SU-DHL-6 (cell line): Measurements from ENCODE around the gene SLITRK6.

Experiments used
- H2AFZ ChIP-seq: fragments of 200-600 bp; sonication (generic); 2 replicates; pipeline ENCODE4 v1.6.1; 2014; ENCODE audit warnings: low read depth, mild to moderate bottlenecking, moderate library complexity, mixed read lengths, antibody characterized with exemption, low read length; ENCODE audit not compliant: severe bottlenecking
- H3F3A ChIP-seq: fragments of 200-600 bp; shearing (Covaris generic); 2 replicates; pipeline ENCODE4 v1.6.0; 2016; ENCODE audit warnings: antibody characterized with exemption, mild to moderate bottlenecking; ENCODE audit not compliant: insufficient read depth
- H3K27ac ChIP-seq: fragments of 200-600 bp; sonication (generic); 2 replicates; pipeline ENCODE4 v1.5.1; 2016; ENCODE audit warnings: low read depth, mild to moderate bottlenecking, low read length, moderate library complexity, mixed read lengths
- H3K27me3 ChIP-seq: fragments of 200-600 bp; sonication (generic), shearing (Covaris generic); 2 replicates; pipeline ENCODE4 v1.6.0; 2014; ENCODE audit warnings: mild to moderate bottlenecking, low read length
- H3K36me3 ChIP-seq: fragments of 200-600 bp; sonication (generic); 2 replicates; pipeline ENCODE4 v1.6.1; 2014; ENCODE audit warnings: mild to moderate bottlenecking, low read length, mixed read lengths
- H3K4me2 ChIP-seq: fragments of 300-600, 200-600 bp; shearing (Covaris generic), sonication (generic); 2 replicates; pipeline ENCODE4 v1.6.0; 2014; ENCODE audit warnings: low read length, low read depth, mild to moderate bottlenecking; ENCODE audit not compliant: poor library complexity, severe bottlenecking
- H3K4me3 ChIP-seq: fragments of 200-600 bp; sonication (generic); 2 replicates; pipeline ENCODE4 v1.5.1; 2014; ENCODE audit warnings: antibody characterized with exemption, low read length, mild to moderate bottlenecking, mixed read lengths; ENCODE audit not compliant: insufficient read depth, poor library complexity, severe bottlenecking
- H3K79me2 ChIP-seq: fragments of 200-600 bp; sonication (generic); 2 replicates; pipeline ENCODE4 v1.6.1; 2014; ENCODE audit warnings: mild to moderate bottlenecking, low read length, moderate library complexity; ENCODE audit not compliant: insufficient read depth
- H3K9ac ChIP-seq: fragments of 200-600 bp; sonication (generic); 2 replicates; pipeline ENCODE4 v1.7.0; 2014; ENCODE audit warnings: mild to moderate bottlenecking, low read length
- H3K9me2 ChIP-seq: fragments of 200-600 bp; sonication (generic); replicated peaks from 2 replicates; pipeline ENCODE4 v1.6.1; 2014; ENCODE audit warnings: low read length; ENCODE audit not compliant: insufficient read depth
- H3K9me3 ChIP-seq: fragments of 200-600 bp; sonication (generic); 2 replicates; pipeline ENCODE4 v1.6.1; 2014; ENCODE audit warnings: low read length, mixed read lengths; ENCODE audit not compliant: insufficient read depth
- H4K20me1 ChIP-seq: fragments of 200-600 bp; sonication (generic); 2 replicates; pipeline ENCODE4 v1.6.1; 2014; ENCODE audit warnings: low read depth, mild to moderate bottlenecking, antibody characterized with exemption, low read length, moderate library complexity, mixed read lengths
- EZH2phosphoT487 ChIP-seq: fragments of 200-600 bp; sonication (generic), shearing (Covaris generic); conservative IDR thresholded peaks from 2 replicates; pipeline ENCODE4 v1.6.1; 2018; ENCODE audit warnings: mild to moderate bottlenecking, antibody characterized with exemption, low read length, moderate library complexity, mixed read lengths
- TF ChIP-seq, protein P1 (sequence below): fragments of 200-600 bp; sonication (generic); IDR thresholded peaks from one replicate; pipeline ENCODE4 v1.5.1; 2017; ENCODE audit warnings: antibody characterized with exemption, mild to moderate bottlenecking, low read length, moderate library complexity; ENCODE audit not compliant: insufficient read depth, poor library complexity, severe bottlenecking

The SLITRK6 gene

GRCh38 chr13:85799097-85799582, at the start of gene SLITRK6:
Gene SLITRK6, minus strand, starts transcription at chr13:85799419. Its CDS starts 2,911 bp downstream, at chr13:85796508.
- no peak within 1 kb of the TSS for H3K4me2 ChIP-seq
- H3K9ac ChIP-seq = no peak within 1 kb of the TSS
- H4K20me1 ChIP-seq = no peaks in the 10 kb centered on the region
- H3K36me3 ChIP-seq = no peaks in the 10 kb centered on the region
- H3K9me3 ChIP-seq = no peaks in the 10 kb centered on the region
- H3K79me2 ChIP-seq = no peaks in the 10 kb centered on the region
- H3K4me3 ChIP-seq = no peak within 1 kb of the TSS
- no peaks in the 10 kb centered on the region for H3K9me2 ChIP-seq
- no peak within 1 kb of the TSS for H3K27ac ChIP-seq
- TF ChIP-seq EZH2phosphoT487 = no peak
- TF ChIP-seq, protein P1, sequence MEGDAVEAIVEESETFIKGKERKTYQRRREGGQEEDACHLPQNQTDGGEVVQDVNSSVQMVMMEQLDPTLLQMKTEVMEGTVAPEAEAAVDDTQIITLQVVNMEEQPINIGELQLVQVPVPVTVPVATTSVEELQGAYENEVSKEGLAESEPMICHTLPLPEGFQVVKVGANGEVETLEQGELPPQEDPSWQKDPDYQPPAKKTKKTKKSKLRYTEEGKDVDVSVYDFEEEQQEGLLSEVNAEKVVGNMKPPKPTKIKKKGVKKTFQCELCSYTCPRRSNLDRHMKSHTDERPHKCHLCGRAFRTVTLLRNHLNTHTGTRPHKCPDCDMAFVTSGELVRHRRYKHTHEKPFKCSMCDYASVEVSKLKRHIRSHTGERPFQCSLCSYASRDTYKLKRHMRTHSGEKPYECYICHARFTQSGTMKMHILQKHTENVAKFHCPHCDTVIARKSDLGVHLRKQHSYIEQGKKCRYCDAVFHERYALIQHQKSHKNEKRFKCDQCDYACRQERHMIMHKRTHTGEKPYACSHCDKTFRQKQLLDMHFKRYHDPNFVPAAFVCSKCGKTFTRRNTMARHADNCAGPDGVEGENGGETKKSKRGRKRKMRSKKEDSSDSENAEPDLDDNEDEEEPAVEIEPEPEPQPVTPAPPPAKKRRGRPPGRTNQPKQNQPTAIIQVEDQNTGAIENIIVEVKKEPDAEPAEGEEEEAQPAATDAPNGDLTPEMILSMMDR = no peak
- no peak within 1 kb of the TSS for H2AFZ ChIP-seq
- H3K27me3 ChIP-seq = no peaks in the 10 kb centered on the region
- H3F3A ChIP-seq = no peaks in the 10 kb centered on the region

GRCh38 chr13:85847012-85847411, 47.8 kb upstream of the SLITRK6 start:
- H3K4me3 ChIP-seq = no peak overlapping the region
- no peaks in the 10 kb centered on the region for H3K36me3 ChIP-seq
- no peak overlapping the region for H3K9ac ChIP-seq
- TF ChIP-seq EZH2phosphoT487 = no peak
- TF ChIP-seq, protein P1 = no peak
- H3K27ac ChIP-seq = no peak overlapping the region
- no peaks in the 10 kb centered on the region for H4K20me1 ChIP-seq
- no peaks in the 10 kb centered on the region; the same call in 1 of the 2 replicates for H3K9me3 ChIP-seq
- H3K79me2 ChIP-seq = no peaks in the 10 kb centered on the region
- no peak overlapping the region for H2AFZ ChIP-seq
- H3F3A ChIP-seq = no peaks in the 10 kb centered on the region
- no peak overlapping the region for H3K4me2 ChIP-seq
- H3K27me3 ChIP-seq = no peaks in the 10 kb centered on the region
- no peaks in the 10 kb centered on the region for H3K9me2 ChIP-seq

DNA sequence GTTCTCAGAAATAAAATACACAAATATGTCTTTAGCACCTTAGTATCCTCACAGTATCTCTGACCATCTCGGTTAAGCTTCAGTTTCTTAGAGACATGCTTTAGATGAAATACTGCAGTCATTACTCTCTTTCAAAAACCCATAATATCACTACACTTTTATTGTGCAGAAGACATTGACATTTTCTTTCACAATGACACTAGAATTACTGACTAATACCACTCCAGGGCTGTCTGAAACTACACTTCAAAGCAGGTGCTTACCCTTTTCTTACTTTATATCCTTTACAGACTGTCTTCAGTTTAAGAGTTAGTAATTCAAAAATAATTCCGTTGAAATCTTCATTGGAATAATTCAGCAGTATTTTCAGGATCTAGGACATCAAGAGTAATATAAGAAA, 42.2 kb upstream of the SLITRK6 start:
- TF ChIP-seq, protein P1 = no peak
- TF ChIP-seq EZH2phosphoT487 = no peak
- Histone ChIP-seq H3K9me3 (no peaks in the 10 kb centered on the region), H3K27me3 (no peaks in the 10 kb centered on the region), H3K79me2 (no peaks in the 10 kb centered on the region), H3K36me3 (no peaks in the 10 kb centered on the region), H3K9ac (no peak overlapping the region), H3K9me2 (no peaks in the 10 kb centered on the region), H3K4me2 (no peak overlapping the region), H4K20me1 (no peaks in the 10 kb centered on the region), H3K4me3 (no peak overlapping the region), H3K27ac (no peak overlapping the region), H3F3A (no peaks in the 10 kb centered on the region), H2AFZ (no peak overlapping the region)
